ENCODE data around the gene RSAD2. TPM values are rescaled to one million over a fixed set of nuclear protein-coding genes. Genes with fewer than 3 reads are reported as not detected.

The RSAD2 gene
- total and polyA plus RNA-seq, 2 donors (not counting 3 experiments of a cell fraction or from before 2014, with no cell fraction given), result 0.03 to 0.18 TPM

DNA sequence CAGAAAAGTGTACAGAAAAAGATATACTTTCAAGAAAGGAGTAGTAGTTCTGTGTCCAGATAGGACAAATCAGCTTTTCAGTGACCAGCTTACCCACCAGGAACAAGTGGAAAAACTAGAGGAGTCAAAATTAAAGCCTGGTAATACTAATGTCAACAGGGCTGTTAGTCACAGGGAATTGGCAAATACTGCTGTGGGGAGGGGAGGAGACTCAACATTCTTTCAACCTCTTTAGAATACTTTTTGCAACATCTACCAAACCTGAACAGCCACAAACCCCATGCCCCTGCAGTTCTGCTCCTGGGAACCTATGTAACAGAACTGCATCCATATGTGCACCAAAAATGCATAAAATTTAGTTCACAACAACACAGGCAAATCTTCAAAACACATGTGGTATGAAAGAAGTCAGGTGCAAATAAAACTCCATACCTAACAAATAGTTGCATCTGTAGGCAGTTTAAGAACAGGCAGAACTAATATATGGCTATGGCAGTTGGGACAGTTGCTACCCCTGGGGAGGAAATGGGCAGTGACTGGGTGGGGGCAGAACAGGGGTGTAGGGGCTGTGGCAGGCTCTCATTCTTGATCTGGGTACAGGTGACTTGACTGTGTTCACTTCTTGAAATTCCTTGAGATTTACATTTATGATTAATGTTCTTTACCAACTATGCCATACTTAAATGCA is 21.6 kb upstream of the RSAD2 start:
- dilution Hi-C loops (cut with MboI; ENCODE audit: extremely low pct_ligation_motif_present, low sequenced_read_pairs) (no loop called here), intact Hi-C loops (cut with micrococcal nuclease) (no loop called here)
- no peak overlapping the region for H3K4me3 ChIP-seq (replicated peaks in 1 of 3; ENCODE audit: insufficient read depth in 1 of 3, low read depth in 1 of 3, low read length in 3 of 3)
- no TSS peak for BruUV-seq (replicated peaks)
- no peak overlapping the region for H3K27ac ChIP-seq (ENCODE audit: insufficient read depth, low read depth, low read length)
- no peaks in the 10 kb centered on the region for H3K36me3 ChIP-seq (ENCODE audit: control insufficient read depth in 2 of 2, extremely low read depth in 1 of 2, insufficient read depth in 2 of 2, low read length in 2 of 2)
- no peaks in the 10 kb centered on the region for H3K9me3 ChIP-seq (replicated peaks; ENCODE audit: control insufficient read depth, insufficient read depth, low read length)
- H3K4me2 ChIP-seq (ENCODE audit: insufficient read depth, low read length), result no peak overlapping the region
- DNase-seq (ENCODE audit: low read depth, low spot score), result no peak
- no peaks in the 10 kb centered on the region for H4K20me1 ChIP-seq (replicated peaks; ENCODE audit: control insufficient read depth, extremely low read depth, insufficient read depth, low read length)
- CTCF ChIA-PET, result no interaction called here
- H3K9me1 ChIP-seq (replicated peaks; ENCODE audit: control insufficient read depth, extremely low read depth, insufficient read depth, low read length), result no peaks in the 10 kb centered on the region
- no peak overlapping the region for H3K9ac ChIP-seq (replicated peaks; ENCODE audit: extremely low read depth, insufficient read depth, low read length)
- no peaks in the 10 kb centered on the region for H3K79me2 ChIP-seq (ENCODE audit: control insufficient read depth, insufficient read depth, low read length)
- TF ChIP-seq POLR2A (IDR thresholded peaks at IDR 0.05; ENCODE audit: low read depth, low read length) (no peak), MAX (IDR thresholded peaks at IDR 0.05; ENCODE audit: insufficient read depth, insufficient read length) (no peak), MYC (IDR thresholded peaks at IDR 0.05; ENCODE audit: low read depth, low read length) (no peak), EZH2 (IDR thresholded peaks at IDR 0.05; ENCODE audit: borderline replicate concordance, low read depth, low read length, severe bottlenecking) (no peak), GATA2 (IDR thresholded peaks at IDR 0.05; ENCODE audit: insufficient read depth, insufficient read length, low read depth, low read length) (no peak), FOS (IDR thresholded peaks at IDR 0.05; ENCODE audit: borderline replicate concordance, insufficient read depth, low read length) (no peak), CTCF (IDR thresholded peaks at IDR 0.05; ENCODE audit: extremely low read depth in 1 of 2, insufficient read depth in 1 of 2, low read depth in 1 of 2, low read length in 2 of 2) (no peak), JUN (IDR thresholded peaks at IDR 0.05; ENCODE audit: borderline replicate concordance, insufficient read depth, insufficient read length, low read depth) (no peak)
- FAIRE-seq, result no peak
- POLR2A ChIA-PET, result no interaction called here
- H3K4me1 ChIP-seq (ENCODE audit: control insufficient read depth, extremely low read depth, insufficient read depth, low read length), result no peaks in the 10 kb centered on the region
- no peak overlapping the region for H2AFZ ChIP-seq (ENCODE audit: low read depth, low read length)
- no peaks in the 10 kb centered on the region for H3K27me3 ChIP-seq (ENCODE audit: control insufficient read depth in 2 of 2, insufficient read depth in 2 of 2, low read length in 2 of 2)
